GM19025 (cell line): ENCODE data around the gene KANSL1.
"Not testable (repeated sequence)": the region's sequence is repeated elsewhere in the genome, so short reads cannot be mapped to it uniquely, and the experiment has no call there.

Experiments used
- ATAC-seq: cut with Tn5 transposase; IDR thresholded peaks from one replicate; pipeline ENCODE4 v1.9.1; 2021; ENCODE audit warnings: mild to moderate bottlenecking, low read depth, moderate library complexity; ENCODE audit not compliant: unreplicated experiment

KANSL1 gene

DNA sequence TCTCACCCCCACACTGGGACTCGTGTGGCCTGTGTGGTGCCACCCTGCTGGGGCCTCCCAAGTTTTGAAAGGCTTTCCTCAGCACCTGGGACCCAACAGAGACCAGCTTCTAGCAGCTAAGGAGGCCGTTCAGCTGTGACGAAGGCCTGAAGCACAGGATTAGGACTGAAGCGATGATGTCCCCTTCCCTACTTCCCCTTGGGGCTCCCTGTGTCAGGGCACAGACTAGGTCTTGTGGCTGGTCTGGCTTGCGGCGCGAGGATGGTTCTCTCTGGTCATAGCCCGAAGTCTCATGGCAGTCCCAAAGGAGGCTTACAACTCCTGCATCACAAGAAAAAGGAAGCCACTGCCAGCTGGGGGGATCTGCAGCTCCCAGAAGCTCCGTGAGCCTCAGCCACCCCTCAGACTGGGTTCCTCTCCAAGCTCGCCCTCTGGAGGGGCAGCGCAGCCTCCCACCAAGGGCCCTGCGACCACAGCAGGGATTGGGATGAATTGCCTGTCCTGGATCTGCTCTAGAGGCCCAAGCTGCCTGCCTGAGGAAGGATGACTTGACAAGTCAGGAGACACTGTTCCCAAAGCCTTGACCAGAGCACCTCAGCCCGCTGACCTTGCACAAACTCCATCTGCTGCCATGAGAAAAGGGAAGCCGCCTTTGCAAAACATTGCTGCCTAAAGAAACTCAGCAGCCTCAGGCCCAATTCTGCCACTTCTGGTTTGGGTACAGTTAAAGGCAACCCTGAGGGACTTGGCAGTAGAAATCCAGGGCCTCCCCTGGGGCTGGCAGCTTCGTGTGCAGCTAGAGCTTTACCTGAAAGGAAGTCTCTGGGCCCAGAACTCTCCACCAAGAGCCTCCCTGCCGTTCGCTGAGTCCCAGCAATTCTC lies 166.8 kb downstream of the KANSL1 start:
- ATAC-seq, result no peak

GRCh38 chr17:46025510-46026165 lies 167.6 kb downstream of the KANSL1 start:
- ATAC-seq, result no peak

- ATAC-seq, result no peak
Measured at GRCh38 chr17:46025060-46025459, 168.2 kb downstream of the KANSL1 start.

- no peak for ATAC-seq
Measured at GRCh38 chr17:46024590-46024989, 168.6 kb downstream of the KANSL1 start.

DNA sequence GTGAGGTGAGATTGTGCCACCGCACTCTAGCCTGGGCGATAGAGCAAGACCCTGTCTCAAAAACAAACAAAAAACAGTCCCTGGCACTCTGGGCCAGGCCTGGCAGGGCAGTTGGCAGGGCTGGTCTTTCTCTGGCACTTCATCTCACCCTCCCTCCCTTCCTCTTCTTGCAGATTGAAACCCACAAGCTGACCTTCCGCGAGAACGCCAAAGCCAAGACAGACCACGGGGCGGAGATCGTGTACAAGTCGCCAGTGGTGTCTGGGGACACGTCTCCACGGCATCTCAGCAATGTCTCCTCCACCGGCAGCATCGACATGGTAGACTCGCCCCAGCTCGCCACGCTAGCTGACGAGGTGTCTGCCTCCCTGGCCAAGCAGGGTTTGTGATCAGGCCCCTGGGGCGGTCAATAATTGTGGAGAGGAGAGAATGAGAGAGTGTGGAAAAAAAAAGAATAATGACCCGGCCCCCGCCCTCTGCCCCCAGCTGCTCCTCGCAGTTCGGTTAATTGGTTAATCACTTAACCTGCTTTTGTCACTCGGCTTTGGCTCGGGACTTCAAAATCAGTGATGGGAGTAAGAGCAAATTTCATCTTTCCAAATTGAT lies 169.3 kb downstream of the KANSL1 start:
- no peak for ATAC-seq

- not testable (repeated sequence) for ATAC-seq
Measured at GRCh38 chr17:46023366-46023765, 169.9 kb downstream of the KANSL1 start.

DNA sequence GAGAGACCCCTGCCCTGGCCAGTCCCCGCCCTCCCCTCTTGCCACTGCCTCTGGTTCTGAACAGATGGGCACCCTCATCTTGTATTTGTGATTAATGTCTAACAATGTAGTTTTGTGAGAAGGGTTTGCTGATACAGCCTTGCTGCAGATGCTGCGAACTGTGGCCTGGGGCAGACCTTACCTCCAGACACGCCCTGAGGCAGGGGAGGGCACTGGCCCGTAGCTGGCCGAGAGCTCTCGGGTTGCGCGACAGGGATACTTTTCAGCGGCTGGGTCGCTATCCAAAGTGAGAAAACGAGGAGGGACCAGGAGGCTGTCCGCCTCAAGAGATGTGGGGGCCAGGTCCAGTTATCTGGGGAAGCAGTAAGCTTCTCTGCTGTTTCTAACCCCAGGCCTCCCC lies 172.2 kb downstream of the KANSL1 start:
- ATAC-seq, result no peak

DNA sequence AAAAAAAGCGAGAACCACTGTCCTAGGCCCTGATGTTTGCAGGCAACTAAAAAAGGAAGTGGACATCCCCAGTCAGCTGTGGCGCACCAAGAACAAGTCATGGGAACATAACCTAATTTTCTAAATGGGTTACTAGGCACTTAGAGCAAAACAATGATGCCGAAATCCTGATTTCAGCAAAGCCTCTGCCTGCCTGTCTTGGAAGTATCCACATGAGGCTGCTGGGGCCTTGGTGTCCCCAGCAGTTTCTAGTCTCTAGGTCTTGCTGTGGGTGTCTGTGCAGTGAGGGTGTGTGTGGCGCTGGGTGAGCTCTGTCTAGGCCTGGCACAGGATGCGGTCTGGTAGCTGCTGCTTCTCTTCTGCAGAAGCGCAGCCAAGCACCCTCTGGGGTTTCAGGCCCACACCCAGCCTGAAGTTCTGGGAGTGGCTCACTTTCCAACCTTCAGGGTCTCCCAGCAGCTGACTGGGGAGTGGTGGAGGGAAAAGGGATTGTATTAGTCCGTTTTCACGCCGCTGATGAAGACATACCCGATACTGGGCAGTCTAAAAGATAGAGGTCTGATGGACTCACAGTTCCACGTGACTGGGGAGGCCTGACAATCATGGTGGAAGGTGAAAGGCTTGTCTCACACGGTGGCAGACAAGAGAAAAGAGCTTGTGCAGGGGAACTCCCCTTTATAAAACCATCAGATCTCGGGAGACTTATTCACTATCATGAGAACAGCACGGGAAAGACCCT lies 173.0 kb downstream of the KANSL1 start:
- ATAC-seq, result no peak

- ATAC-seq, result not testable (repeated sequence)
Measured at GRCh38 chr17:46019408-46019925, 173.8 kb downstream of the KANSL1 start.

DNA sequence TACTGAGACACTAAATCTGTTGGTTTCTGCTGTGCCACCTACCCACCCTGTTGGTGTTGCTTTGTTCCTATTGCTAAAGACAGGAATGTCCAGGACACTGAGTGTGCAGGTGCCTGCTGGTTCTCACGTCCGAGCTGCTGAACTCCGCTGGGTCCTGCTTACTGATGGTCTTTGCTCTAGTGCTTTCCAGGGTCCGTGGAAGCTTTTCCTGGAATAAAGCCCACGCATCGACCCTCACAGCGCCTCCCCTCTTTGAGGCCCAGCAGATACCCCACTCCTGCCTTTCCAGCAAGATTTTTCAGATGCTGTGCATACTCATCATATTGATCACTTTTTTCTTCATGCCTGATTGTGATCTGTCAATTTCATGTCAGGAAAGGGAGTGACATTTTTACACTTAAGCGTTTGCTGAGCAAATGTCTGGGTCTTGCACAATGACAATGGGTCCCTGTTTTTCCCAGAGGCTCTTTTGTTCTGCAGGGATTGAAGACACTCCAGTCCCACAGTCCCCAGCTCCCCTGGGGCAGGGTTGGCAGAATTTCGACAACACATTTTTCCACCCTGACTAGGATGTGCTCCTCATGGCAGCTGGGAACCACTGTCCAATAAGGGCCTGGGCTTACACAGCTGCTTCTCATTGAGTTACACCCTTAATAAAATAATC lies 179.6 kb downstream of the KANSL1 start:
- ATAC-seq, result no peak

DNA sequence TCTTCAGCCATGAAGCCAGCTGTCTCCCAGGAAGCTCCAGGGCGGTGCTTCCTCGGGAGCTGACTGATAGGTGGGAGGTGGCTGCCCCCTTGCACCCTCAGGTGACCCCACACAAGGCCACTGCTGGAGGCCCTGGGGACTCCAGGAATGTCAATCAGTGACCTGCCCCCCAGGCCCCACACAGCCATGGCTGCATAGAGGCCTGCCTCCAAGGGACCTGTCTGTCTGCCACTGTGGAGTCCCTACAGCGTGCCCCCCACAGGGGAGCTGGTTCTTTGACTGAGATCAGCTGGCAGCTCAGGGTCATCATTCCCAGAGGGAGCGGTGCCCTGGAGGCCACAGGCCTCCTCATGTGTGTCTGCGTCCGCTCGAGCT lies 180.1 kb downstream of the KANSL1 start:
- no peak for ATAC-seq

DNA sequence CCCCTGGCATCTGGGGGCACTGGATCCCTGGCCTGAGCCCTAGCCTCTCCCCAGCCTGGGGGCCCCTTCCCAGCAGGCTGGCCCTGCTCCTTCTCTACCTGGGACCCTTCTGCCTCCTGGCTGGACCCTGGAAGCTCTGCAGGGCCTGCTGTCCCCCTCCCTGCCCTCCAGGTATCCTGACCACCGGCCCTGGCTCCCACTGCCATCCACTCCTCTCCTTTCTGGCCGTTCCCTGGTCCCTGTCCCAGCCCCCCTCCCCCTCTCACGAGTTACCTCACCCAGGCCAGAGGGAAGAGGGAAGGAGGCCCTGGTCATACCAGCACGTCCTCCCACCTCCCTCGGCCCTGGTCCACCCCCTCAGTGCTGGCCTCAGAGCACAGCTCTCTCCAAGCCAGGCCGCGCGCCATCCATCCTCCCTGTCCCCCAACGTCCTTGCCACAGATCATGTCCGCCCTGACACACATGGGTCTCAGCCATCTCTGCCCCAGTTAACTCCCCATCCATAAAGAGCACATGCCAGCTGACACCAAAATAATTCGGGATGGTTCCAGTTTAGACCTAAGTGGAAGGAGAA lies 180.6 kb downstream of the KANSL1 start:
- ATAC-seq, result no peak

DNA sequence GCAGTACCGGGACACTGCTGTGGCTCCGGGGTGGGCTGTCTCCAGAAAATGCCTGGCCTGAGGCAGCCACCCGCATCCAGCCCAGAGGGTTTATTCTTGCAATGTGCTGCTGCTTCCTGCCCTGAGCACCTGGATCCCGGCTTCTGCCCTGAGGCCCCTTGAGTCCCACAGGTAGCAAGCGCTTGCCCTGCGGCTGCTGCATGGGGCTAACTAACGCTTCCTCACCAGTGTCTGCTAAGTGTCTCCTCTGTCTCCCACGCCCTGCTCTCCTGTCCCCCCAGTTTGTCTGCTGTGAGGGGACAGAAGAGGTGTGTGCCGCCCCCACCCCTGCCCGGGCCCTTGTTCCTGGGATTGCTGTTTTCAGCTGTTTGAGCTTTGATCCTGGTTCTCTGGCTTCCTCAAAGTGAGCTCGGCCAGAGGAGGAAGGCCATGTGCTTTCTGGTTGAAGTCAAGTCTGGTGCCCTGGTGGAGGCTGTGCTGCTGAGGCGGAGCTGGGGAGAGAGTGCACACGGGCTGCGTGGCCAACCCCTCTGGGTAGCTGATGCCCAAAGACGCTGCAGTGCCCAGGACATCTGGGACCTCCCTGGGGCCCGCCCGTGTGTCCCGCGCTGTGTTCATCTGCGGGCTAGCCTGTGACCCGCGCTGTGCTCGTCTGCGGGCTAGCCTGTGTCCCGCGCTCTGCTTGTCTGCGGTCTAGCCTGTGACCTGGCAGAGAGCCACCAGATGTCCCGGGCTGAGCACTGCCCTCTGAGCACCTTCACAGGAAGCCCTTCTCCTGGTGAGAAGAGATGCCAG lies 181.3 kb downstream of the KANSL1 start:
- no peak for ATAC-seq

GRCh38 chr17:46010597-46011186 lies 182.5 kb downstream of the KANSL1 start:
- ATAC-seq, result no peak

GRCh38 chr17:46009681-46010596 lies 183.3 kb downstream of the KANSL1 start:
- no peak for ATAC-seq

DNA sequence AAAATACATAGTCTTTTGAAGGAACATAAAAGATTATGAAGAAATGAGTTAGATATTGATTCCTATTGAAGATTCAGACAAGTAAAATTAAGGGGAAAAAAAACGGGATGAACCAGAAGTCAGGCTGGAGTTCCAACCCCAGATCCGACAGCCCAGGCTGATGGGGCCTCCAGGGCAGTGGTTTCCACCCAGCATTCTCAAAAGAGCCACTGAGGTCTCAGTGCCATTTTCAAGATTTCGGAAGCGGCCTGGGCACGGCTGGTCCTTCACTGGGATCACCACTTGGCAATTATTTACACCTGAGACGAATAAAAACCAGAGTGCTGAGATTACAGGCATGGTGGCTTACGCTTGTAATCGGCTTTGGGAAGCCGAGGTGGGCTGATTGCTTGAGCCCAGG lies 184.6 kb downstream of the KANSL1 start:
- no peak for ATAC-seq

GRCh38 chr17:46007461-46007965 lies 185.7 kb downstream of the KANSL1 start:
- ATAC-seq, result no peak
